Measurements from ENCODE around the gene PVR. TPM values are rescaled to one million over a fixed set of nuclear protein-coding genes. Genes with fewer than 3 reads are reported as not detected.

Gene PVR
- total RNA-seq, 1 experiment from 2014 or later, result 15.0 TPM

DNA sequence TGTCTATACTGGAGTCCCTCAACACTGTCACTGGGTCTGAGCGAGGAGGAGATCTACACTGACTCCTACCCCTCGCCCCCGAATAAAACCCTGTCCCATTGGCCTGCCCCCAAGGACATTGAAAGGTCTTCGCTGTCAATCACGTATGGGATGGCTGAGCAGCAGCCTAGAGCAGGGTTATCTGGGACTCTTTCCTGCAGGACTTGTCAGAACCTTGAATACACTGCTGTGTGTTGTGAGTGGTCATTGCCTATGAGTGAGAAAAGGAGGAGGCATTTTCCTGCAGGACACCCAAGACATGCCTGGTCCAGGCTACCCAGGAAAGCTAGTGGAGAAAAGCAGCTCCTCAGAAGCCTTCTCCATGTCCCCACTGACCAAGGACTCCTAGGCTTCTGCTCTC is 9.6 kb downstream of the PVR start:
- H3K27me3 Mint-ChIP-seq (ENCODE audit: low read depth), result no peaks in the 10 kb centered on the region
- ChIA-PET POLR2A (interaction anchor here (0.6 kb wide), 1 partner anchor 928 kb away, joined by 3 read pairs; no protein-coding TSS in a partner anchor), CTCF (interaction anchor here (1.0 to 2.4 kb wide), 6 partner anchors 8 to 82 kb away, joined by 3 to 40 read pairs (median 17); no protein-coding TSS in a partner anchor)
- TF ChIP-seq, protein P1, sequence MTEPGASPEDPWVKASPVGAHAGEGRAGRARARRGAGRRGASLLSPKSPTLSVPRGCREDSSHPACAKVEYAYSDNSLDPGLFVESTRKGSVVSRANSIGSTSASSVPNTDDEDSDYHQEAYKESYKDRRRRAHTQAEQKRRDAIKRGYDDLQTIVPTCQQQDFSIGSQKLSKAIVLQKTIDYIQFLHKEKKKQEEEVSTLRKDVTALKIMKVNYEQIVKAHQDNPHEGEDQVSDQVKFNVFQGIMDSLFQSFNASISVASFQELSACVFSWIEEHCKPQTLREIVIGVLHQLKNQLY (CRISPR knock-in tag; IDR thresholded peaks at IDR 0.05), result no peak
- TF ChIP-seq, protein P2, sequence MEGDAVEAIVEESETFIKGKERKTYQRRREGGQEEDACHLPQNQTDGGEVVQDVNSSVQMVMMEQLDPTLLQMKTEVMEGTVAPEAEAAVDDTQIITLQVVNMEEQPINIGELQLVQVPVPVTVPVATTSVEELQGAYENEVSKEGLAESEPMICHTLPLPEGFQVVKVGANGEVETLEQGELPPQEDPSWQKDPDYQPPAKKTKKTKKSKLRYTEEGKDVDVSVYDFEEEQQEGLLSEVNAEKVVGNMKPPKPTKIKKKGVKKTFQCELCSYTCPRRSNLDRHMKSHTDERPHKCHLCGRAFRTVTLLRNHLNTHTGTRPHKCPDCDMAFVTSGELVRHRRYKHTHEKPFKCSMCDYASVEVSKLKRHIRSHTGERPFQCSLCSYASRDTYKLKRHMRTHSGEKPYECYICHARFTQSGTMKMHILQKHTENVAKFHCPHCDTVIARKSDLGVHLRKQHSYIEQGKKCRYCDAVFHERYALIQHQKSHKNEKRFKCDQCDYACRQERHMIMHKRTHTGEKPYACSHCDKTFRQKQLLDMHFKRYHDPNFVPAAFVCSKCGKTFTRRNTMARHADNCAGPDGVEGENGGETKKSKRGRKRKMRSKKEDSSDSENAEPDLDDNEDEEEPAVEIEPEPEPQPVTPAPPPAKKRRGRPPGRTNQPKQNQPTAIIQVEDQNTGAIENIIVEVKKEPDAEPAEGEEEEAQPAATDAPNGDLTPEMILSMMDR (IDR thresholded peaks at IDR 0.05), result no peak
- no peak for TF ChIP-seq SMAD4 (CRISPR knock-in tag; IDR thresholded peaks at IDR 0.05)
- TF ChIP-seq ATF1 (CRISPR knock-in tag; IDR thresholded peaks at IDR 0.05), result no peak
- TF ChIP-seq TEAD1 (CRISPR knock-in tag; IDR thresholded peaks at IDR 0.05), result no peak
- no peak for TF ChIP-seq CREM (CRISPR knock-in tag; IDR thresholded peaks at IDR 0.05)
- TF ChIP-seq ZNF219 (CRISPR knock-in tag; IDR thresholded peaks at IDR 0.05; ENCODE audit: borderline replicate concordance), result no peak
- TF ChIP-seq, protein P3, sequence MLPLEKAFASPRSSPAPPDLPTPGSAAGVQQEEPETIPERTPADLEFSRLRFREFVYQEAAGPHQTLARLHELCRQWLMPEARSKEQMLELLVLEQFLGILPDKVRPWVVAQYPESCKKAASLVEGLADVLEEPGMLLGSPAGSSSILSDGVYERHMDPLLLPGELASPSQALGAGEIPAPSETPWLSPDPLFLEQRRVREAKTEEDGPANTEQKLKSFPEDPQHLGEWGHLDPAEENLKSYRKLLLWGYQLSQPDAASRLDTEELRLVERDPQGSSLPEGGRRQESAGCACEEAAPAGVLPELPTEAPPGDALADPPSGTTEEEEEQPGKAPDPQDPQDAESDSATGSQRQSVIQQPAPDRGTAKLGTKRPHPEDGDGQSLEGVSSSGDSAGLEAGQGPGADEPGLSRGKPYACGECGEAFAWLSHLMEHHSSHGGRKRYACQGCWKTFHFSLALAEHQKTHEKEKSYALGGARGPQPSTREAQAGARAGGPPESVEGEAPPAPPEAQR (CRISPR knock-in tag; IDR thresholded peaks at IDR 0.05), result no peak
- TF ChIP-seq JAZF1 (CRISPR knock-in tag; IDR thresholded peaks at IDR 0.05), result no peak
- no peak for TF ChIP-seq NFYB (CRISPR knock-in tag; conservative IDR thresholded peaks at IDR 0.05; ENCODE audit: low read depth)
- no peak for TF ChIP-seq SMAD3 (CRISPR knock-in tag; IDR thresholded peaks at IDR 0.05; ENCODE audit: borderline replicate concordance)
- TF ChIP-seq, protein P4, sequence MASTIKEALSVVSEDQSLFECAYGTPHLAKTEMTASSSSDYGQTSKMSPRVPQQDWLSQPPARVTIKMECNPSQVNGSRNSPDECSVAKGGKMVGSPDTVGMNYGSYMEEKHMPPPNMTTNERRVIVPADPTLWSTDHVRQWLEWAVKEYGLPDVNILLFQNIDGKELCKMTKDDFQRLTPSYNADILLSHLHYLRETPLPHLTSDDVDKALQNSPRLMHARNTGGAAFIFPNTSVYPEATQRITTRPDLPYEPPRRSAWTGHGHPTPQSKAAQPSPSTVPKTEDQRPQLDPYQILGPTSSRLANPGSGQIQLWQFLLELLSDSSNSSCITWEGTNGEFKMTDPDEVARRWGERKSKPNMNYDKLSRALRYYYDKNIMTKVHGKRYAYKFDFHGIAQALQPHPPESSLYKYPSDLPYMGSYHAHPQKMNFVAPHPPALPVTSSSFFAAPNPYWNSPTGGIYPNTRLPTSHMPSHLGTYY (CRISPR knock-in tag; IDR thresholded peaks at IDR 0.05), result no peak
- no peak for TF ChIP-seq TP53 (CRISPR knock-in tag; IDR thresholded peaks at IDR 0.05)
- TF ChIP-seq, protein P5, sequence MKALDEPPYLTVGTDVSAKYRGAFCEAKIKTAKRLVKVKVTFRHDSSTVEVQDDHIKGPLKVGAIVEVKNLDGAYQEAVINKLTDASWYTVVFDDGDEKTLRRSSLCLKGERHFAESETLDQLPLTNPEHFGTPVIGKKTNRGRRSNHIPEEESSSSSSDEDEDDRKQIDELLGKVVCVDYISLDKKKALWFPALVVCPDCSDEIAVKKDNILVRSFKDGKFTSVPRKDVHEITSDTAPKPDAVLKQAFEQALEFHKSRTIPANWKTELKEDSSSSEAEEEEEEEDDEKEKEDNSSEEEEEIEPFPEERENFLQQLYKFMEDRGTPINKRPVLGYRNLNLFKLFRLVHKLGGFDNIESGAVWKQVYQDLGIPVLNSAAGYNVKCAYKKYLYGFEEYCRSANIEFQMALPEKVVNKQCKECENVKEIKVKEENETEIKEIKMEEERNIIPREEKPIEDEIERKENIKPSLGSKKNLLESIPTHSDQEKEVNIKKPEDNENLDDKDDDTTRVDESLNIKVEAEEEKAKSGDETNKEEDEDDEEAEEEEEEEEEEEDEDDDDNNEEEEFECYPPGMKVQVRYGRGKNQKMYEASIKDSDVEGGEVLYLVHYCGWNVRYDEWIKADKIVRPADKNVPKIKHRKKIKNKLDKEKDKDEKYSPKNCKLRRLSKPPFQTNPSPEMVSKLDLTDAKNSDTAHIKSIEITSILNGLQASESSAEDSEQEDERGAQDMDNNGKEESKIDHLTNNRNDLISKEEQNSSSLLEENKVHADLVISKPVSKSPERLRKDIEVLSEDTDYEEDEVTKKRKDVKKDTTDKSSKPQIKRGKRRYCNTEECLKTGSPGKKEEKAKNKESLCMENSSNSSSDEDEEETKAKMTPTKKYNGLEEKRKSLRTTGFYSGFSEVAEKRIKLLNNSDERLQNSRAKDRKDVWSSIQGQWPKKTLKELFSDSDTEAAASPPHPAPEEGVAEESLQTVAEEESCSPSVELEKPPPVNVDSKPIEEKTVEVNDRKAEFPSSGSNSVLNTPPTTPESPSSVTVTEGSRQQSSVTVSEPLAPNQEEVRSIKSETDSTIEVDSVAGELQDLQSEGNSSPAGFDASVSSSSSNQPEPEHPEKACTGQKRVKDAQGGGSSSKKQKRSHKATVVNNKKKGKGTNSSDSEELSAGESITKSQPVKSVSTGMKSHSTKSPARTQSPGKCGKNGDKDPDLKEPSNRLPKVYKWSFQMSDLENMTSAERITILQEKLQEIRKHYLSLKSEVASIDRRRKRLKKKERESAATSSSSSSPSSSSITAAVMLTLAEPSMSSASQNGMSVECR (CRISPR knock-in tag; IDR thresholded peaks at IDR 0.05; ENCODE audit: borderline replicate concordance), result no peak
- no peak for TF ChIP-seq OVOL2 (CRISPR knock-in tag; IDR thresholded peaks at IDR 0.05; ENCODE audit: borderline replicate concordance)
- no peak for TF ChIP-seq GTF2I (CRISPR knock-in tag; conservative IDR thresholded peaks at IDR 0.05)
- TF ChIP-seq, protein P6, sequence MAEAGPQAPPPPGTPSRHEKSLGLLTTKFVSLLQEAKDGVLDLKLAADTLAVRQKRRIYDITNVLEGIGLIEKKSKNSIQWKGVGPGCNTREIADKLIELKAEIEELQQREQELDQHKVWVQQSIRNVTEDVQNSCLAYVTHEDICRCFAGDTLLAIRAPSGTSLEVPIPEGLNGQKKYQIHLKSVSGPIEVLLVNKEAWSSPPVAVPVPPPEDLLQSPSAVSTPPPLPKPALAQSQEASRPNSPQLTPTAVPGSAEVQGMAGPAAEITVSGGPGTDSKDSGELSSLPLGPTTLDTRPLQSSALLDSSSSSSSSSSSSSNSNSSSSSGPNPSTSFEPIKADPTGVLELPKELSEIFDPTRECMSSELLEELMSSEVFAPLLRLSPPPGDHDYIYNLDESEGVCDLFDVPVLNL (CRISPR knock-in tag; IDR thresholded peaks at IDR 0.05; ENCODE audit: borderline replicate concordance, low read depth), result no peak
- TF ChIP-seq ZNF423 (CRISPR knock-in tag; IDR thresholded peaks at IDR 0.05), result no peak
- TF ChIP-seq, protein P7, sequence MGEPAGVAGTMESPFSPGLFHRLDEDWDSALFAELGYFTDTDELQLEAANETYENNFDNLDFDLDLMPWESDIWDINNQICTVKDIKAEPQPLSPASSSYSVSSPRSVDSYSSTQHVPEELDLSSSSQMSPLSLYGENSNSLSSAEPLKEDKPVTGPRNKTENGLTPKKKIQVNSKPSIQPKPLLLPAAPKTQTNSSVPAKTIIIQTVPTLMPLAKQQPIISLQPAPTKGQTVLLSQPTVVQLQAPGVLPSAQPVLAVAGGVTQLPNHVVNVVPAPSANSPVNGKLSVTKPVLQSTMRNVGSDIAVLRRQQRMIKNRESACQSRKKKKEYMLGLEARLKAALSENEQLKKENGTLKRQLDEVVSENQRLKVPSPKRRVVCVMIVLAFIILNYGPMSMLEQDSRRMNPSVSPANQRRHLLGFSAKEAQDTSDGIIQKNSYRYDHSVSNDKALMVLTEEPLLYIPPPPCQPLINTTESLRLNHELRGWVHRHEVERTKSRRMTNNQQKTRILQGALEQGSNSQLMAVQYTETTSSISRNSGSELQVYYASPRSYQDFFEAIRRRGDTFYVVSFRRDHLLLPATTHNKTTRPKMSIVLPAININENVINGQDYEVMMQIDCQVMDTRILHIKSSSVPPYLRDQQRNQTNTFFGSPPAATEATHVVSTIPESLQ (CRISPR knock-in tag; IDR thresholded peaks at IDR 0.05), result no peak
- H3K9me3 Mint-ChIP-seq, result no peaks in the 10 kb centered on the region
- no peak overlapping the region for H3K4me3 Mint-ChIP-seq
- ATAC-seq (no peak), DNase-seq (ENCODE audit: low spot score) (no peak)
- H3K36me3 Mint-ChIP-seq, result peaks cover 48% of the 10 kb centered on the region
- H3K27ac Mint-ChIP-seq, result no peak overlapping the region
- no peaks in the 10 kb centered on the region for H3K4me1 Mint-ChIP-seq
